OCI-LY7 (cell line): ENCODE data around the gene MPHOSPH6. TPM values are rescaled to one million over a fixed set of nuclear protein-coding genes. Genes with fewer than 3 reads are reported as not detected.
"Not testable (repeated sequence)": the region's sequence is repeated elsewhere in the genome, so short reads cannot be mapped to it uniquely, and the experiment has no call there.

Experiments used
- BruUV-seq: library from RNA; stranded (reverse); fragments of 400-500 nt; replicated peaks from 2 replicates; lab custom pipeline; 2021; lab: Mats Ljungman, UMichigan
- CTCF ChIA-PET: fragments of 300-600 bp; sonication (Branson Sonifier 250); formaldehyde crosslinking; loops from one replicate; lab custom pipeline; 2022; ENCODE audit warnings: antibody characterized with exemption; ENCODE audit not compliant: unreplicated experiment; lab: Charles Lee
- POLR2A ChIA-PET: fragments of 300-600 bp; sonication (Branson Sonifier 250); formaldehyde crosslinking; loops from one replicate; lab custom pipeline; 2022; ENCODE audit warnings: antibody characterized with exemption; lab: Charles Lee
- DNase-seq: peaks from one replicate; pipeline ENCODE4 v3.0.0-alpha.2; 2015; ENCODE audit warnings: low spot score
- H2AFZ ChIP-seq: fragments of 200-600 bp; sonication (generic), shearing (Covaris generic); 2 replicates; pipeline ENCODE4 v1.6.1; 2014; ENCODE audit warnings: mild to moderate bottlenecking, antibody characterized with exemption, low read length, moderate library complexity
- H3K27ac ChIP-seq: fragments of 200-600 bp; sonication (generic); 2 replicates; pipeline ENCODE4 v1.5.1; 2014; ENCODE audit warnings: mixed run types, low read depth, mild to moderate bottlenecking, moderate library complexity, low read length, inconsistent platforms; ENCODE audit not compliant: poor library complexity, severe bottlenecking
- H3K36me3 ChIP-seq: fragments of 200-600 bp; sonication (generic); 2 replicates; pipeline ENCODE4 v1.6.1; 2014; ENCODE audit warnings: mild to moderate bottlenecking, antibody characterized with exemption, low read length, moderate library complexity, mixed read lengths; ENCODE audit not compliant: insufficient read depth
- H3K4me1 ChIP-seq: fragments of 200-600 bp; sonication (generic); 2 replicates; pipeline ENCODE4 v1.5.1; 2014; ENCODE audit warnings: mild to moderate bottlenecking, low read length; ENCODE audit not compliant: insufficient read depth, poor library complexity, severe bottlenecking
- H3K4me2 ChIP-seq: fragments of 200-600 bp; sonication (generic); 2 replicates; pipeline ENCODE4 v1.6.1; 2014; ENCODE audit warnings: mild to moderate bottlenecking, low read length
- H3K4me3 ChIP-seq: fragments of 200-600 bp; sonication (generic); 2 replicates; pipeline ENCODE4 v1.5.1; 2014; ENCODE audit warnings: mild to moderate bottlenecking, low read depth, low read length; ENCODE audit not compliant: poor library complexity, severe bottlenecking
- H3K79me2 ChIP-seq: fragments of 200-600 bp; sonication (generic); 2 replicates; pipeline ENCODE4 v1.6.1; 2016; ENCODE audit warnings: low read depth, mild to moderate bottlenecking, low read length, moderate library complexity, mixed read lengths; ENCODE audit not compliant: insufficient read depth
- H3K9me2 ChIP-seq: fragments of 200-600 bp; sonication (generic); 2 replicates; pipeline ENCODE4 v1.6.1; 2016; ENCODE audit warnings: mild to moderate bottlenecking, low read length, mixed read lengths; ENCODE audit not compliant: insufficient read depth
- H3K9me3 ChIP-seq: fragments of 200-600 bp; sonication (generic); 2 replicates; pipeline ENCODE4 v1.6.1; 2014; ENCODE audit warnings: mild to moderate bottlenecking, mixed run types, low read length, mixed read lengths
- H4K20me1 ChIP-seq: fragments of 200-600 bp; sonication (generic); 2 replicates; pipeline ENCODE4 v1.6.1; 2014; ENCODE audit warnings: mild to moderate bottlenecking, antibody characterized with exemption, low read length, moderate library complexity, mixed read lengths; ENCODE audit not compliant: insufficient read depth
- EZH2phosphoT487 ChIP-seq: fragments of 200-600 bp; sonication (generic); IDR thresholded peaks from 2 replicates; pipeline ENCODE4 v1.6.1; 2018; ENCODE audit warnings: low read depth, borderline replicate concordance, mild to moderate bottlenecking, mixed run types, antibody characterized with exemption, low read length, moderate library complexity, mixed read lengths
- intact Hi-C: fragments of 100-400 bp; cut with micrococcal nuclease; formaldehyde crosslinking; loops from one replicate; pipeline ENCODE4 v1.10.0; 2022; ENCODE audit not compliant: unreplicated experiment
- total RNA-seq, 2 experiments: library from RNA; depleted of rRNA in 1 of 2; stranded (reverse); fragments of >200 nt in 1 of 2; shearing (Covaris generic) in 1 of 2; gene quantifications; 2 replicates each; pipeline ENCODE4 v1.2.3, GENCODE V29; 2014 to 2022
- TF ChIP-seq, protein P1 (sequence below): fragments of 200-600 bp; sonication (generic); conservative IDR thresholded peaks from 2 replicates; pipeline ENCODE4 v1.5.1; 2014; ENCODE audit warnings: mild to moderate bottlenecking, antibody characterized with exemption, low read length, moderate library complexity, mixed read lengths

Gene MPHOSPH6
- total RNA-seq, 2 experiments from 2014 or later, result 21.2 to 42.5 TPM

- BruUV-seq, result no TSS peak
- no peak for DNase-seq
- CTCF ChIA-PET, result no interaction called here
- Histone ChIP-seq H3K9me2 (no peaks in the 10 kb centered on the region), H3K9me3 (no peaks in the 10 kb centered on the region), H3K4me1 (no peaks in the 10 kb centered on the region), H3K27ac (no peak overlapping the region), H3K36me3 (no peaks in the 10 kb centered on the region), H3K79me2 (no peaks in the 10 kb centered on the region), H3K4me2 (no peak overlapping the region), H4K20me1 (no peaks in the 10 kb centered on the region), H2AFZ (no peak overlapping the region), H3K4me3 (no peak overlapping the region)
- POLR2A ChIA-PET, result no interaction called here
- intact Hi-C loops, result no loop called here
- TF ChIP-seq, protein P1, sequence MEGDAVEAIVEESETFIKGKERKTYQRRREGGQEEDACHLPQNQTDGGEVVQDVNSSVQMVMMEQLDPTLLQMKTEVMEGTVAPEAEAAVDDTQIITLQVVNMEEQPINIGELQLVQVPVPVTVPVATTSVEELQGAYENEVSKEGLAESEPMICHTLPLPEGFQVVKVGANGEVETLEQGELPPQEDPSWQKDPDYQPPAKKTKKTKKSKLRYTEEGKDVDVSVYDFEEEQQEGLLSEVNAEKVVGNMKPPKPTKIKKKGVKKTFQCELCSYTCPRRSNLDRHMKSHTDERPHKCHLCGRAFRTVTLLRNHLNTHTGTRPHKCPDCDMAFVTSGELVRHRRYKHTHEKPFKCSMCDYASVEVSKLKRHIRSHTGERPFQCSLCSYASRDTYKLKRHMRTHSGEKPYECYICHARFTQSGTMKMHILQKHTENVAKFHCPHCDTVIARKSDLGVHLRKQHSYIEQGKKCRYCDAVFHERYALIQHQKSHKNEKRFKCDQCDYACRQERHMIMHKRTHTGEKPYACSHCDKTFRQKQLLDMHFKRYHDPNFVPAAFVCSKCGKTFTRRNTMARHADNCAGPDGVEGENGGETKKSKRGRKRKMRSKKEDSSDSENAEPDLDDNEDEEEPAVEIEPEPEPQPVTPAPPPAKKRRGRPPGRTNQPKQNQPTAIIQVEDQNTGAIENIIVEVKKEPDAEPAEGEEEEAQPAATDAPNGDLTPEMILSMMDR, result no peak
- no peak for TF ChIP-seq EZH2phosphoT487
Measured at GRCh38 chr16:82113741-82114140, 56.3 kb downstream of the MPHOSPH6 start.

GRCh38 chr16:82111944-82112343 lies 58.1 kb downstream of the MPHOSPH6 start:
- Histone ChIP-seq H3K4me1 (no peaks in the 10 kb centered on the region), H3K4me3 (no peak overlapping the region), H2AFZ (no peak overlapping the region), H3K27ac (no peak overlapping the region), H3K36me3 (no peaks in the 10 kb centered on the region), H3K9me2 (no peaks in the 10 kb centered on the region), H3K9me3 (no peaks in the 10 kb centered on the region), H4K20me1 (no peaks in the 10 kb centered on the region), H3K4me2 (no peak overlapping the region), H3K79me2 (no peaks in the 10 kb centered on the region)
- CTCF ChIA-PET, result no interaction called here
- TF ChIP-seq, protein P1, result no peak
- no peak for TF ChIP-seq EZH2phosphoT487
- intact Hi-C loops, result no loop called here
- BruUV-seq, result no TSS peak
- no peak for DNase-seq
- POLR2A ChIA-PET, result no interaction called here

DNA sequence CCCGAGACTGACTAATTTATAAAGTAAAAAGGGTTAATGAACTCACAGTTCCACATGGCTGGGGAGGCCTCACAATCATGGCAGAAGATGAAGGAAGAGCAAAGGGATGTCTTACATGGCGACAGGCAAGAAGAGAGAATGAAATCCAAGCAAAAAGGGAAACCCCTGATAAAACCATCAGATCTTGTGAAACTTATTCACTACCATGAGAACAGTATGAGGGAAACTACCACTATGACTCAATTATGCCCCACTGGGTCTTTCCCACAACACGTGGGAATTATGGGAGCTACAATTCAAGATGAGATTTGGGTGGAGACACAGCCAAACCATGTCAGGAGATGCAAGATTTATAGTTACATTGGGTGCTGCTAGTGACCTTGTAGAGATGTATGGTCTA lies 60.8 kb downstream of the MPHOSPH6 start:
- H3K79me2 ChIP-seq, intact Hi-C loops, POLR2A ChIA-PET: not testable (repeated sequence)

More for the DNA sequence above, 60.8 kb downstream of the MPHOSPH6 start:
- H3K4me3 ChIP-seq, H2AFZ ChIP-seq, H3K4me2 ChIP-seq, BruUV-seq, DNase-seq, CTCF ChIA-PET, H4K20me1 ChIP-seq, H3K9me3 ChIP-seq, H3K27ac ChIP-seq, H3K4me1 ChIP-seq, H3K36me3 ChIP-seq, H3K9me2 ChIP-seq: not testable (repeated sequence)
